ENCODE data around the gene ELOA.

DNA sequence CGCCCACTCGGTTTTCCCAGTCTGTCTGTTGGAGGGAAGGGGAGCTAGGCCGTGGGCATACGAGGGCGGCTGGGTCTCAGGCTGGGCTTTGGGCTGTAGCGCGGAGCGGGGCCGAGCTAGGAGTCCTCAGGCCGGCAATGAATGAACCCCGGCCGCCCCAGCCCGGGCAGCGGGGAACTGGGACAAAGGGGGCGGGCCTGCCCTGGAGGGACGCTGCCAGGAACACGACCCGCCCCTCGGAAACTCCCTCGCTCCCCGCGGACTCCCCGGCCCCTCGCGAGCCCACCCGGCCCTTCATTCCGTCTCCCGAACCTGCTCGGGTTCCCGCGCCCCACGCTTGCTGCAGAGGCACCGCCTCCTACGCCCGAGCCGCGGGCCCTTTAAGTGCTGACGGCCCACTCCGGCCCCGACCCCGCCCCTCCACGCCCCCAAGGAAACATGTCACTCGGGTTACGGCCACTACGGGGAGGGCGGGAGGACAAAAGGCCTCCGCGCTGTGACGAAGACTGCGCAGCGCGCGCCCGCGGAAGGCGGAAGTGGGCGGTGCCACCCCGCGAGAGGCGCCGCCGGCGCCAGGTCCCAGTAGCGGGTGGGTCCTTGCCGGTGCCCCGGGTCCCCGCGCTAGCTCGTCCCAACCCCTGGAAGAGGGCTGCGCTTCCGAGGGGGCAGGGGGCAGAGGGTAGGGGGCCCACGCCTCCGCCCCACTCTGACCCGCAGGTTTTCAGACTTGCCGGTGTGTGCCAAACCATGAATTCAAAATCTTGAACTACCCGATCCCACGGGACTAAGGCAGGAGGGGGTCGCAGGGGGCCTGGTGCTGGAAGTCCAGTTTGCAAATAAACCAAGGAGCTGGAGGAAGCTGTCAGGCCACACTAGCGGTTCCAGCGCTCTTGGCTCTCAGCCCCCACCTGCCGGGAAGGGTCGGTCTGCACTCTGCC is 57.4 kb downstream of the ELOA start, which contains the start of gene GALE:
- TF ChIP-seq EZH2 (IDR thresholded peaks at IDR 0.05; ENCODE audit: borderline replicate concordance, insufficient read depth, low read depth, low read length, poor library complexity, severe bottlenecking): no peak
- TF ChIP-seq, protein P1, sequence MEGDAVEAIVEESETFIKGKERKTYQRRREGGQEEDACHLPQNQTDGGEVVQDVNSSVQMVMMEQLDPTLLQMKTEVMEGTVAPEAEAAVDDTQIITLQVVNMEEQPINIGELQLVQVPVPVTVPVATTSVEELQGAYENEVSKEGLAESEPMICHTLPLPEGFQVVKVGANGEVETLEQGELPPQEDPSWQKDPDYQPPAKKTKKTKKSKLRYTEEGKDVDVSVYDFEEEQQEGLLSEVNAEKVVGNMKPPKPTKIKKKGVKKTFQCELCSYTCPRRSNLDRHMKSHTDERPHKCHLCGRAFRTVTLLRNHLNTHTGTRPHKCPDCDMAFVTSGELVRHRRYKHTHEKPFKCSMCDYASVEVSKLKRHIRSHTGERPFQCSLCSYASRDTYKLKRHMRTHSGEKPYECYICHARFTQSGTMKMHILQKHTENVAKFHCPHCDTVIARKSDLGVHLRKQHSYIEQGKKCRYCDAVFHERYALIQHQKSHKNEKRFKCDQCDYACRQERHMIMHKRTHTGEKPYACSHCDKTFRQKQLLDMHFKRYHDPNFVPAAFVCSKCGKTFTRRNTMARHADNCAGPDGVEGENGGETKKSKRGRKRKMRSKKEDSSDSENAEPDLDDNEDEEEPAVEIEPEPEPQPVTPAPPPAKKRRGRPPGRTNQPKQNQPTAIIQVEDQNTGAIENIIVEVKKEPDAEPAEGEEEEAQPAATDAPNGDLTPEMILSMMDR (IDR thresholded peaks at IDR 0.05): no peak
